NCI-H1436 (cell line): ENCODE data around the gene INSYN2B.
"Not testable (repeated sequence)": the region's sequence is repeated elsewhere in the genome, so short reads cannot be mapped to it uniquely, and the experiment has no call there.

Source experiments
- DNase-seq: peaks from one replicate; lab custom pipeline; 2025; lab: John Stamatoyannopoulos, UW

Gene INSYN2B

DNA sequence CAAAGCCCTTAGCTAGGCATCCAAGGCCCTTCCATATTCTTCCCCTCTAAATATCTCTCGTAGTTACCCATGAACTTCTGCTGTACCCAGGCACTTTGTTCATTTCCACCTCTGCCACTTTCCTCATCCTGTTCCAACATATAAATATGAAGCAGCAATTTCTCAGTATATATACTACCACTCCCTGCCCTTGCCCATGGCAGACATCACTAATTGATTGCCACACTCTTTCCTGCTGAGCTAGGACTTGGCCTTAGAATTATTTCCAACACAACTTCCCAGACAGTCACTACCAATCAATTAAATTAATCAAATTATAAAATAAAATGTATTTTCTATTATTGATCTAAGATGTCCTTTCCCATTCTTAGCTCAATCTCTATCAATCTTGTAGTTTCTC lies 8.5 kb downstream of the INSYN2B start:
- no peak for DNase-seq

DNA sequence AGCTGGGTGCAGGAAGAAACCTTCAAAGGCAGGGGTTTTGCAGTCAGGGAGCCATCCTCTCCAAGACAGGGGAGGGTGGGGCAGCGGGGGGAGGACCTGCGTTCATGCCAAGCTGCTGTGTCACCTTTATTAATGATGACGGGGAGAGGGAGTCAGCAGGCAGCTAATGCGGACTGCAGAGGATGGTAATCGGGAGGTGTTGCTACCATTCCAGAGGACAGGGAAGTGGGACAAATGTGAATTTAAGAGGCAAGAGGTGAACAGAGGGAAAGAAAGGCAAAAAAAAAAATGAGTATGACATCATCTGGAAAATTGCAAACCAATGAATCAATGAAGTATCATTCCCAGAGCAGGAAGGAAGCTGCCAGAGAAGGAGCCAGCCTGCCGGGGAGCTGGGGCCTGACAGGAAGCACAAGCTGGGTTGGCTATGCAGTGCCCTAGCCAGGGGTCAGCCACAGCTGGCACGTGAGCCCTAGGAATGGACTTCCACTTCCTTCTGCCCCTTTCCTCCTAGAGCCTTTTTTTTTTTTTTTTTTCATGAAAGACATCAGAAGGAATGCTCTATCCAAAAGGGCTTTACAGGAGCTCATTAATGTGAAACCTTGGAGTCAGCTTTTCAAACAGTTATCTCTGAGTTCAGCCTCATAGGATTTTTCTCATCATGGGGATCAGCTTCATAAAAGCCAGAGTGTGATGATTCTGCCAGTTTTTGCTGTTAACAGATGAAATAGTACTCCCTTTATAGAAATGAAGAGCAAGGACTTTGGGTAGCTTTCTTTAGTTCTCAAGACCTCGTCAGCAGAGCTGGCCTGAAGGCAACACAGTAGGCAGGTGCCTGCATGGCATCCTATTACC lies 9.2 kb downstream of the INSYN2B start:
- no peak for DNase-seq

DNA sequence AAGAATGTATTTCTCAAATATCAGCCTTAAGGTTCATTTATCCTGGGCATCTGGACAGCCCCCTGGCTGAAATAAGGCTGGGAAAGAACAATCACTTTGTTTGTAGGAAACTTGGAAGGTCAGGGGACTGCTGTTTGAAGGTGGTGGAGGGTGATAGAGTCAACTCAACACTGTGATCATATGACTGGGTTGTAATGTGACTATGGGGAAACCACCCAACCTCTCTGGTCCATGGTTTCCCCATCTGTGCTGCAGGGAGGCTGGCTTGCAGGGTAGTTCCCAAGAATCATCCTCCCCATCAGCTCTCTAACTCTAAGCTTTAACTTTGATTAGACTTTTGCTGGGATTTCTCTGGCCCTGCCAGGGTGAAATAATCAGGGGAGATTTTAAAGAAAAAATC lies 10.0 kb downstream of the INSYN2B start:
- DNase-seq: no peak

DNA sequence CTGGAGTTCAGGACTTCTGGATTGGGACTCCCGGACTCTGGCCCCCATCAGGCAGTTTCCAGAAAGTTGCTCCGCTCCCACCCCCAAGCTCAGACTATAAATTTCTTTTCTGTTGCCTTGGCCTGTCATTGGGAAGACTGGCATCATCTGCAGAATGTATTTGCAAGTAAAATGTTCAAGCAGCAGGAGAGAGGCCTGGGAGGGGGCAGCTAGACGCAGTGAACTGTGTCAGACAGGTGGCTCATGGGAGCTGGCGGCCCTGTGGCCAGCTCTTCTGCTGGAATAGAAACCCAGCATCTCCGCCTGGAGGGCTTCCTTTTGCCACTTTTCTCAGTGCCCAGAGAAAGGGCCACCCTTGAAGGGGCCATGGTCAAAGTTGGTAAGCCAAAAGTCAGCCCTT lies 16.0 kb downstream of the INSYN2B start:
- no peak for DNase-seq

DNA sequence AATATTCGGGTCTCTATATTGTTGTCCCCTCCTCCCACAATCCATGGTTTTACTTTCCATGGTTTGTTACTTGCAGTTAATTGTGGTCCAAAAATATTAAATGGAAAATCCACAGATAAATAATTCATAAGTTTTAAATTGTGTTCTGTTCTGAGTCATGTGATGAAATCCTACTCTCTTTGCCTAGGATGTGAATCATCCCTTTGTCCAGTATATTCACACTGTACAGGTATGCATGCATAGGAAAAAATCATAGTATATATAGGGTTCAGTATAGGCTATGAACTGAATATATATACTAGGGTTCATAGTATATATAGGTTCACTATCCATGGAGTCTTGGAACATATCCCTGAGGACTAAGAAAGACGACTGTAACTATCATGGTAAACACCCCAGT lies 19.6 kb downstream of the INSYN2B start:
- no peak for DNase-seq

DNA sequence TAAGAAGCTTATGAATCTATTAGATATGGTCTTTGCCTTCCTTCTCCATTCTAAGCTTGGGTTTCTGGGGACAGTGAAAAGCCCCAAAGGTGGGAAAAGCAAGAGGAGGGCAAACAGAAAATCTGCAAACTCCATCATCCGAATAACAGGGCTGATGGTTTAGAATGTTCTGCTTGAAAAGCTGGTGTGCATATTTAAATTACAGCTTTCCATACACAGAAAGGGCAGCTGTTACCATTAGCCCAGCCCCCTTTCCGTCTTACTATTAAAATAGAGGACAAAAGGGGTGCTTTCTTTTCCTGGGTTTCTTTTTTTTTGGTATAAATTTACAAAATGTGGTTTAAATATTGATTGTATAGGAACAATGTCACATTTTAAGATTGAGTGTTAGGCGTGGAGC lies 22.0 kb downstream of the INSYN2B start:
- no peak for DNase-seq

DNA sequence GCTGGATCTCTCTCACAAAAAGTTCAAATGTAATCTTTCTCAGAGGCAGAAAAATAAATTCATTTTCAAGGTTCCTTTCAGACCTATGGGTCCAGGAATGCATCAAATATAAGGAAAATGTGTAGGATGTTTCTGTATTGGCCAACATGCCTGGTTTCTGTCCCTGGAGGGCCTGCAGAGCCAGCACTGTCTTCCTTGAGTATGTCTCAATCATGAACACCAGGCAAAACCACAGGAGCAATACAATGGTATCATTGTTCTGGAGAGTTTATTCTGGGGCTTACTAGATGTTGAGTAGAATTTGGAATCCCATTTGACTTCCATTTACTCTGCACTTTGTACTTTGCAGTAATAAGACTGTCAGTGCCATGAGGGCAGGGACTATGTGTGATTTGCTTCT lies 23.5 kb downstream of the INSYN2B start:
- DNase-seq: no peak

DNA sequence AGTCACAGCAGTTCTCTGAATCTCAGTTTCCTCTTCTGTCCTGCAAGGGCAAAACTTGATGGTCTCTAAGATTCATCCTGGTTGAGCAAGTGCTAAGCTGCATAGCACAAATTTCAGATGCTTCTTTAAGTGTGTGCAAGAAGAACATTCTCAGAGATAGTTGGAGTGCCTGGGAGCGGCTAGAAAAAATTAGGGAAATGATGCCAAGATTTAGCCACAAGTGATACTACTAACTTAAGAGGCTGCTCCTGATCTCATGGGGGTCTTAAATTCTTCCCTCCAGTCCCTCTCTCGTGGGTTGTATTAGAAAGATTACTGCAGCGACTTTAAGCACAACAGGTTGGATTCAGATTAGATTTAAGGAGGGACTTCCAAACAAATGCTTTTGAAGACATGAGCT lies 24.2 kb downstream of the INSYN2B start:
- no peak for DNase-seq

DNA sequence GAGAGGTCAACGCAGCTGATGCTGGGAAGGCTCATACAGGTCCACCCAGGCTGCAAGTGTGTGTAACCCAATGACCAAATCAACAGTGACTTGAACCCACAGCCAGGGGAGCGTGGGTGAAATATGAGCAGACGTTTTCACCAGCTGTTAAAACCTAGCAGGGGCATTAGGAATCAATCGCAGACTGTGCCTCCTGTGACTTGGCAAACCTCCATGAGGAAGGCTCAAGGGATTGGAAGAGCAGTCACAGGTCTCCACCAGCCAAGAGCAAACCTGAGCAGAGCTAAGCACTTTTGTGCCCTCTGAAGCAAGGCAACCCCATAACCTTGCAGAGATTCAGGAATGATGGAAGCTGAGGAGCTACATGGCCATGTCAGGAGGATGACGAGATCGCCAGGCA lies 25.5 kb downstream of the INSYN2B start:
- DNase-seq: no peak

DNA sequence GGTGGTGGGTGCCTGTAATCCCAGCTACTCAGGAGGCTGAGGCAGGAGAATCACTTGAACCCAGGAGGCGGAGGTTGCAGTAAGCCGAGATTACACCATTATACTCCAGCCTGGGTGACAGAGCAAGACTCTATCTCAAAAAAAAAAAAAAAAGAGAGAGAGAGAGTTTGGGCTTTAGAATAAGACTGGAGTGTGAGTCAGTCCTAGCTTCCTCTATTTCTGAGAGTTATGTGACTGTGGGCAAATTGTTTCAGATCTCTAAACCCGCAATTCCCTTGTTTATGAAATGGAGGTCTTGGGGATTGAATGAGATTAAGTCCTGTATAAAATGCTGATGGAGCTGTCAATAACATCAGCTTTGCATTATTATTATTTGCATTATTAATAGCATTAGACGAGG lies 27.1 kb downstream of the INSYN2B start:
- DNase-seq: not testable (repeated sequence)

DNA sequence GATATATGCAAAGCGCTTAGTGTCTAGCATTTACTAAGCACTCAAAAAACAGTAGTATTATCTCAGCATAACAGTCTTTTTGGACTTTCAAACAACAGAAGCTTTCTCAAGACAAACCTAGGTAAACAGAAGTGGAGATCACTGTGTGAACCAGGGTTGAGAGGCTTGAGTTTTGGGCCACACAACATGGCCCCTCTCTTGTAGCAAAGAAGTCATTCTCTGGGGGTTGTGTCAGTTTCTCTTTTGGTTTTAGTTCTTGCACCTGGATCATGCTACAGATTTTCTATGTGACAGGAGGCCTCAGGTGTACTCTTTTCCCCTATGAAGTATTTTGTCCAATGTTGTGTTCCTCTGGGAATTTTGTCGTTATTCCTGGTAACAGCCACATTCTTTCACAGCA lies 30.0 kb downstream of the INSYN2B start:
- DNase-seq: no peak

DNA sequence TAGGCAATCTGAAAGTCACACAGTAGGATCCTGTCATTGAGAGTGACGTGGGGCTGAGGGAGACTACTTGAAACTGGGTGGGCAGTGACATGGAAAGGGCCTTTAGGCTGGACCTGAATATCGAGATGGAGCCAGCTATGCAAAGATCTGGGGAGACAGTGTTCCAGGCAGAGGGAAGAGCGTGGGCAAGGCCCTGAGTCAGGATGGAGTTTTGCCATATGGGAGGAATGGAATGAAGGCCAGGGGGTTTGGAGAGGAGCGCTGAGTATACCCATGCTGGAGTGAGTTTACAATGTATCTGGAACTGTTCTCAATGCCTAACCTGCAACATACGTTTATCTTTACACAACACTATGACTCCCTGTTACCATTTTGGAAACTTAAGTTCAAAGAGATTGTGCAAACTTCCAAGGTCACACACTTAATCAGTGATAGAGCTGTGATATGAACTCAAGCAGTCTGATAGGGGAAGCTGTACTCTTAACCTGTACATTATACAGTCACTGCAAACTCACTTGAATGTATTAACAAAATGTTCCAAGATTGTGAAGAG lies 33.5 kb downstream of the INSYN2B start:
- no peak for DNase-seq

DNA sequence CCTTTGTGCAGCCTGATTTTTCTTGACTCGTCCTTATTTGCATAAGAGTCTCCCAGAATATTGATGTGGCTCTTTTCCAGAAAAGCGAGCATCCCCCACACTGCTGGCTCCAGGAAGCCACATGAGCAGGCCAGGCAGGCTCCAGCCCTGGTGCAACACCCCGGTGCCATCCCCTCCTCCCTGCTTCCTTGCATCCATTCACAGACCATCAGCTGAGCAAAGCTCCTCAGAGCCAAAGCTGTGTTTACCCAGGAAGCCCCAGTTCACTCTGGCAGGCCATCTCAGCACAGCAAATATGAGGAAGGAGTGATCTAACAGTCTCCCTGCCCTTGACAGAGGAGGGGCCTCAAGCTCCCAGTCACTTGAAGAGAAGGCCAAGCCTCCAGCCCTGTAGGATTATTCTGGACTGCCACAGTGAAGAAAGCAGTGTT lies 34.4 kb downstream of the INSYN2B start:
- DNase-seq: no peak

DNA sequence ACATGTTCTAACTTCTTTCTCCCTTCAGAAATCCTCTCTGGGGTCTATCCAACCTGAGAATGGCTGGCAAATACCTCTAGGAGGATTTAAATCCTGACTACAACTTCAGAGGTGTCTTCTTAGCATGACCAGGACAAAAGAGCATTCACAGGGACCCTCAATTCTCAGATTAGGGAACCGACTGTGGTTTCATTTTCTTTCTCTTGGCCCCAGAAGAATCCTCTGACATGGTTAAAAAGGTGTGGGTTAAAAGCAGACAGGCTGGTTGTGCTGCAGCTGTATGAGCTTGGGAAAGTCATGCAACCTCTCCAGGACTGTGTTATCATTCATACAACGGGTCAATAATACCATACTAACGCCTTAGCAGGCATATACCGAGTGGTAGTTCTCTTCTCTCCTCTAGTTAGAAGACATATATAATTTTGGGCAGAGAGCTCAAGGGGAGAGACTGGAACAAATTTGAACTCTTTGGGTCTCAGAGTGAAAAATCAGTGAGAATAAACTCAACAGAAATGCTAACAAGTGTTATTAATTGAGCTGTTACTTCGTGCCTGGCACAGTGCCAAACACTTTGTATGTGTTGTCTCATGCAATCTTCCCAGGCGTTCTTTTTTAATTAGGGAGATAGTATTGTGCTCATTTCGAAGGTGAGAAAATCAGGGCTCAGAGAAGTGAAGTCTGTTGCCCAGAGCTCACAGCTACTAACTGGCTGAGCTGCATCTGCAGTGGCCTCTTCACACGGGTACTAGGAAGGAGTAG lies 35.2 kb downstream of the INSYN2B start:
- DNase-seq: no peak

DNA sequence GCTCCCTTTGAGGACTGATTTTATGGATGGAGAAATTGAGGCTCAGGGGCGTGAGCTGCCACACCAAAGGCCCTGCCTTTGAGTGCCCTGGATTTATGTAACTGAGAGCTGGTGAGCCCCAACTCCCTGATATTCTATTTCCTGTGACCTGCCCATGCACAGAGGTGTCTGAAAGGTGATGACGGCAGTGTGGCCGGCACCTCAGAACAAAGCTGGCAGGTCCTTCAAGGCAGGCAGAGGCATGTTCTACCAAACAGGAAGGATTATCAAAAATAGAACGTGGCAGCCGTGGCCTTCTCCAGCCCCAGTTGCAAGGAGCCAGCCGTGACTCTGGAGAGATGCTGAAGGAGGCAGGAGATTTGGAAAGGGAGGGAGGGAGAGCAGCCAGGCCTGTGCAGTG lies 36.2 kb downstream of the INSYN2B start:
- no peak for DNase-seq

DNA sequence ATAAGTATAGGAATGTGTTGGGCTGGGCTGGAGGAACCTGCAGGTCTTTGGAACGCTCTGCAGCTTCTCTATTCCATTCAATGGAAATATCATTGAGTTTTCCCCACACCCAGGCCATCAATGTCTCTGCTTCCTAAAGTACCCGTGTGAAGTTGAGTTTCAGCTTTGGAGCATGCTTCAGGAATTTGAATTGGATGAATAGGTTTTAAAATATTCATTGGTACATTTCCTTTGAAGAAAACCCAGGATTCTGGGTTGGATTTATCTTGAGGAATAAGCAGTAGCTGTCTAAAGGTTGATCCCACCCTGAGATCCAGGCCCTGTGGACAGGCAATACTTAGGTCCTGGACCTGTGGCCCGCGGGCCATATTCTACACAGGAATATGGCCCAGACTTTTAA lies 37.3 kb downstream of the INSYN2B start:
- no peak for DNase-seq

DNA sequence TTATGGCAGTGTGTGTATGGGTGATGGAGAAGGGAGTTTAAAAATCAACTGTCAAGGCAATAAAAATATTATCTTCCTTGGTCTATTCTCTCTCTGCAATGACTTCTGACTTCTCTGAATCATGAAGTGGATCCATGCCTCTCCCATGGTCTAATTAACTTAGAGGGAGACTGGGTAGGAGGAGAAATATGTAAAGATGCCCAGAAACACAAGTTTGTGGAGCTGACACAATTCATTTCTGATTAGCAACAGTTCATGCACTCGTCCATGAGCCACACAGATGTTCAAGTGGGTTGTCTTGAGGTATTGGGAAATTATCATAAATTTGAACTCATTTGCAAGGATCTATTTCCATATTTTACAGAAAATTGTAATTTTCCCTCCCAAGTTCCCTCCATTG lies 38.1 kb downstream of the INSYN2B start:
- DNase-seq: no peak

DNA sequence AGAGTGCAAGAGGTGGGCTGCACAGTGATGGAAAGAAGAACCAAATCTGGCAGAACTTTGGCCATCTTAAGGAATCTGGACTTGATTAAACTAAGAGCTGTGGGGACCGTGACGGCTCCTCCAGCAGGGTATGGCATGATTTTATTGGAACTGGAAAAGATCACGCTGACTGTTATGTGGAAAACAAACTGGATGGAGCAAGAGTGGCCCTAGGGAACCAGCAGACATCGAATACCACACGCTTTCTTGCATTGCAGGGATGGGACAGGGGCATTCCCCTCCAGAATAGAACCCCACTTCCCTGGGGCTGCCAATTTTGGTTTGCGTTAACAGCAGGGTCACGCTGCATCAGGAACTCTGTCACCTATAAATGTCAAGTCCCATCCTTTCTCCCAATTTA lies 38.8 kb downstream of the INSYN2B start:
- DNase-seq: no peak

DNA sequence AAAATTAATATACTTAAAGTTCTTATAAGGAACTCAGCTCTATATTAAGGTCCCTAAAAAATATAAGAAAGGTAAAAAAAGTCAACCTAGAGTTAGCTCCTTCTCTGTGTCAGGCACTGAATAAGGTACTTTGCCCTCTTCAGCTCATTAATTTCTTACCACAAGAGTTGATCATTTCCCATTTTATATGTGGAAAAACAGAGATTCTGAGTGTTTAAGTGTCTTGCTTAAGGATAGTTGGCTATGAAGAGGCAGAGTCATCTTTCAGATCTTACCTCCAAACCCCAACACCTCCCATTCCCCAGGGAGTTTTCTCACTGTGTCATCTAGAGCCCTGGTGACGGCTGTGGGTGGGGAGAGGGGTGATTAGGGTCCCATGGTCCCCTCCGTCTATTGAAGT lies 40.6 kb downstream of the INSYN2B start:
- DNase-seq: no peak

DNA sequence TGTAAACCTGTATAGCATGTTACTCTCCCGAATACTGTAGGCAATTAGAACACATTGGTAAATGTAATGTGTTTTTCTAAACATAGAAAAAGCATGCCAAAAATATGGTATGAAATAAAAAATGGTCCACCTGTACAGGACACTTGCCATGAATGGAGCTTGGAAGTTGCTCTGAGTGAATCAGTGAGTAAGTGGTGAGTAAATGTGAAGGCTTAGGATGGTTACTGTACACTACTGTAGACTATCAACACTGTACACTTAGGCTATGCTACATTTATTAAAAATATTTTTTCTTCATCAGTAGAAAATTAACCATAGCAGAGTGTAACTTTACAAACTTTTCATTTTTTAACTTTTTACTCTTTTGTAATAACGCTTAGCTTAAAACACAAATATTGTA lies 41.9 kb downstream of the INSYN2B start:
- no peak for DNase-seq

DNA sequence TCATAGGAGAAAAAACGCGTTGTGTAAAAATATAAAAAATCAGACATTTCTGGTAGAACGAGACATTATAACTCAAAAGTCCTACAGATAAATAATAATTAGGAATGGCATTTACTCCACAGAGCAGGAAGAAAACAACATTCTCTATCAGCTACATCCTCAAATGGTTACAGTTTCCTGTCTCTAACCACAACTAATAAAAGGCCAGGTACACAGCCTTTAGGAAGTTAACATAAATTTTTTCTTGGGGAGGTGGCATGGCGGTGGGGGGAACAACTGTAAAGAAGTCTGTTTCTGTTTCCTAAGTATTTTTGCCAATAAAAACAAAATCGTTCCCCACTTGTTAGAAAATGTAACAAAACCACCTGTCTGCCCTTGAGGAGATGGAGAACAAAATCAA lies 44.5 kb downstream of the INSYN2B start:
- no peak for DNase-seq

DNA sequence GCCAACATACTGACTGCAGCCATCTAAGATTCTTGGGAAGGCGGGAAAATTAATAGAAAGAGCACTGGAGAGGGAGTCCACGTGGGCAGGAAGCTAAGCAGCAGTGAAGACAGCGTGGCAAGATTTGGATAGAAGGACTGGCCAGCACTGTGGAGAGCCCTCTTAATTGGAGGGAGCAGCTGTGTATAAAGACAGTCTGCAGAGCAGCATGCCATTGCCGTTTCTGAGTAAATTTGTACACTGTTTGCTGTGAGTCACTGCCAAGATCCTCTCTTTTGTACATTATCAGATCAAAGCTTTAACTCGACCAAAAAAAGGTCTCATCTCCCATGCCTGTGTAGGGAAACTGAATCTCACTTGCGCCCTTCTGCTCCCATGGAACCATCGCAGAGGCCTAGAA lies 45.3 kb downstream of the INSYN2B start:
- DNase-seq: no peak

DNA sequence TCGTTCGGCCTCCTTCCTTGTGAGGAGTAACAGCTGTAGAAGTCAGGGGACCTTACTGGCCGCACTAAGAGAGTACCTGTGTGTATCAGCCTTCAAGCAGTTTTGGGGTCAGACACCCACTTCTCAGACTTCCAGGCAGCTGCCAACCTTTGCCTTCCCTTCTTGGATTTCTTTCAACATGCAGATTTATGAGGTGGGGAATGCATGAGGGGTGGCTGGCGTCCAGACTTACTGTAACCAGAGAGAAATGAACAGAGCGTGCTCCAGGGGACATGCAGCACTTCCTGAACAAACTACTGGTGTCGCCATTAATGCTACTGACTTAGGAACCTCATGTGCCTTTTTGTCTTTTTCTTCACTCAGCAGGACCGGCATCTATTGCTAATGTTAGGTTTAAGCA lies 46.7 kb downstream of the INSYN2B start:
- DNase-seq: no peak
